ENCODE data around the gene UBA5.

The UBA5 gene

GRCh38 chr3:132645058-132645457, 15.1 kb upstream of the UBA5 start:
- CTCF ChIA-PET, result interaction anchor here (1.0 to 1.6 kb wide), 3 partner anchors 15 to 110 kb away, joined by 3 to 8 read pairs (median 7); partner anchors contain the start of genes ACAD11 and UBA5
- DNase-seq (ENCODE audit: extremely low spot score), result no peak
- TF ChIP-seq, protein P1, sequence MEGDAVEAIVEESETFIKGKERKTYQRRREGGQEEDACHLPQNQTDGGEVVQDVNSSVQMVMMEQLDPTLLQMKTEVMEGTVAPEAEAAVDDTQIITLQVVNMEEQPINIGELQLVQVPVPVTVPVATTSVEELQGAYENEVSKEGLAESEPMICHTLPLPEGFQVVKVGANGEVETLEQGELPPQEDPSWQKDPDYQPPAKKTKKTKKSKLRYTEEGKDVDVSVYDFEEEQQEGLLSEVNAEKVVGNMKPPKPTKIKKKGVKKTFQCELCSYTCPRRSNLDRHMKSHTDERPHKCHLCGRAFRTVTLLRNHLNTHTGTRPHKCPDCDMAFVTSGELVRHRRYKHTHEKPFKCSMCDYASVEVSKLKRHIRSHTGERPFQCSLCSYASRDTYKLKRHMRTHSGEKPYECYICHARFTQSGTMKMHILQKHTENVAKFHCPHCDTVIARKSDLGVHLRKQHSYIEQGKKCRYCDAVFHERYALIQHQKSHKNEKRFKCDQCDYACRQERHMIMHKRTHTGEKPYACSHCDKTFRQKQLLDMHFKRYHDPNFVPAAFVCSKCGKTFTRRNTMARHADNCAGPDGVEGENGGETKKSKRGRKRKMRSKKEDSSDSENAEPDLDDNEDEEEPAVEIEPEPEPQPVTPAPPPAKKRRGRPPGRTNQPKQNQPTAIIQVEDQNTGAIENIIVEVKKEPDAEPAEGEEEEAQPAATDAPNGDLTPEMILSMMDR (IDR thresholded peaks at IDR 0.05; ENCODE audit: control extremely low read depth, extremely low read depth, low read depth, missing control alignments), result no peak
- POLR2A ChIA-PET, result no interaction called here

DNA sequence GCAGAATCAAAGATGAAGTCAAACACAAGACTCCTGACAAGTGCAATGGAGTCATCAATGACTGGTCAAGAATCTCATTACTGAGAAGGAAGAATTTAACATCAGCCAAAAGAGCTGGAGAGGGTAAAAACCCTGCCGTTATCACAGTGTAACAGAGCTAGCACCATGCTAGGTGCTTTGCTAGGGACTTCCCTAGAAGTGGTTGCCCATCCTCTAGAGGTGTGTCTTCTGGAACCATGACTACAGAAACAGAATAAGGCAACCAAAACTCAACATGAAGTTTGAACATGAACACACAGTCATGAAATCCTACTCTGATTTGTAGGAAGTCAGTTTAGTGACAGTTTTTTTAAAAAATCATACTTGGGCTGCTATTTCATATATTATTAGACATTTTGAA, 10.0 kb upstream of the UBA5 start:
- TF ChIP-seq, protein P1 (IDR thresholded peaks at IDR 0.05; ENCODE audit: control extremely low read depth, extremely low read depth, low read depth, missing control alignments), result no peak
- ChIA-PET POLR2A (no interaction called here), CTCF (interaction anchor here (1.1 to 2.0 kb wide), 2 partner anchors 8 to 114 kb away, joined by 3 to 8 read pairs; no protein-coding TSS in a partner anchor)
- DNase-seq (ENCODE audit: extremely low spot score), result no peak

- TF ChIP-seq, protein P1 (IDR thresholded peaks at IDR 0.05; ENCODE audit: control extremely low read depth, extremely low read depth, low read depth, missing control alignments), result no peak
- POLR2A ChIA-PET, result no interaction called here
- CTCF ChIA-PET, result interaction anchor here (1.1 to 3.8 kb wide), 5 partner anchors 11 to 144 kb away, joined by 3 to 29 read pairs (median 3); no protein-coding TSS in a partner anchor
- no peak for DNase-seq (ENCODE audit: extremely low spot score)
Observed at GRCh38 chr3:132652640-132653270, 7.4 kb upstream of the UBA5 start.

GRCh38 chr3:132654190-132654589, 5.9 kb upstream of the UBA5 start:
- POLR2A ChIA-PET, result no interaction called here
- CTCF ChIA-PET, result interaction anchor here (0.8 to 3.8 kb wide), 4 partner anchors 11 to 118 kb away, joined by 3 to 29 read pairs (median 4); no protein-coding TSS in a partner anchor
- TF ChIP-seq, protein P1 (IDR thresholded peaks at IDR 0.05; ENCODE audit: control extremely low read depth, extremely low read depth, low read depth, missing control alignments), result no peak
- DNase-seq (ENCODE audit: extremely low spot score), result no peak

GRCh38 chr3:132654721-132655120, 5.4 kb upstream of the UBA5 start:
- DNase-seq (ENCODE audit: extremely low spot score), result no peak
- ChIA-PET CTCF (interaction anchor here (0.8 to 3.8 kb wide), 4 partner anchors 11 to 119 kb away, joined by 3 to 29 read pairs (median 4); no protein-coding TSS in a partner anchor), POLR2A (no interaction called here)
- TF ChIP-seq, protein P1 (IDR thresholded peaks at IDR 0.05; ENCODE audit: control extremely low read depth, extremely low read depth, low read depth, missing control alignments), result no peak

DNA sequence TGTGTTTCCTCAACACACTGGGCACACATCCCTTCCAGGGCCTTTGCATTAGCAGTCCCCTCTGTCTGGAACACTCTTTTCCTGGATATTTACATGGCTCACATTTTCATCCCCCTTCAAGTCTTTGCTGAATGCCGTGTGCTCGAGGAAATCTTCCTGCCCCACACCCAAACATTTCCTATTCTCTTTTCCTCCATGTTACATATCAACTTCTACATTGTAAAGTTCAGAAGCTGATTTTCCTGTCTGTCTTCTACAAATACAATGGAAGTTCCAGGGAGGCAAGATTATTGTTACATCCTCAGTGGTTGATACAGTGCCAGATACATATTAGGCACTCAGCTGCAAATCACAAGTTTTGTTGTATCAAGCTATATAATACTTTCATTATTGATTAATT, 4.7 kb upstream of the UBA5 start:
- no peak for DNase-seq (ENCODE audit: extremely low spot score)

More for the DNA sequence above, 4.7 kb upstream of the UBA5 start:
- CTCF ChIA-PET, result no interaction called here
- TF ChIP-seq, protein P1 (IDR thresholded peaks at IDR 0.05; ENCODE audit: control extremely low read depth, extremely low read depth, low read depth, missing control alignments), result no peak
- POLR2A ChIA-PET, result no interaction called here

Data from GM10248 (cell line).